ENCODE data around the gene DPYSL4. TPM values are rescaled to one million over a fixed set of nuclear protein-coding genes. Genes with fewer than 3 reads are reported as not detected.

The DPYSL4 gene
- total and polyA plus RNA-seq, 2 experiments from 2014 or later, result 10.6 to 23.9 TPM

DNA sequence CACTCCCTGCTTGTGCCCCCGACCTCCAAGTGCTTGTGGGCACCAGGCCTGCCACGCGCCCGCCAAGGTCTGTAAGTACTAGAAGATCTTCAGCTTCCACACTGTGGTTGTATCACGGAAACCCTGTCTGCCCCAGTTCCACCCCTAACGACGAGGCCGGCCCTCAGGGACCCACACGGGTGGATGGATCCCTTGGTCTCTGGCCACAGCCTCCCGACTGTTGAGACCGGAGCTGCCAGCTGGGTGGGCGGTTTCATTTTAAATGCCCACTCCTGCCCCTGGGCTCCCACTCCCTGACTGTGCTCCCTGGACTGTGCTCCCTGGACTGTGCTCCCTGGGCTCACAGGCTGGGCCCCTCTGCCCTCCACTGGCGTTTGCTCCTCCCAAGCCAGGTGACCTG is 50.1 kb downstream of the DPYSL4 start:
- no peak overlapping the region for H3K4me2 ChIP-seq
- no peak overlapping the region for H2AFZ ChIP-seq
- Mint-ChIP-seq H3K36me3 (ENCODE audit: low read depth) (no peaks in the 10 kb centered on the region), H3K27me3 (ENCODE audit: insufficient read depth, low read depth, poor library complexity) (peaks cover 7% of the 10 kb centered on the region), H3K9me3 (no peaks in the 10 kb centered on the region), H3K27ac (no peak overlapping the region), H3K4me1 (peaks cover 11% of the 10 kb centered on the region), H3K4me3 (no peak overlapping the region)
- H3K4me1 ChIP-seq (ENCODE audit: insufficient read depth), result no peaks in the 10 kb centered on the region
- H3K79me2 ChIP-seq (replicated peaks; ENCODE audit: insufficient read depth), result no peaks in the 10 kb centered on the region
- no peak overlapping the region for H3K27ac ChIP-seq (ENCODE audit: low read depth)
- H3K9me2 ChIP-seq (ENCODE audit: insufficient read depth), result no peaks in the 10 kb centered on the region
- TF ChIP-seq EZH2phosphoT487 (IDR thresholded peaks at IDR 0.05; ENCODE audit: unreplicated experiment) (no peak), NANOG (IDR thresholded peaks at IDR 0.05; ENCODE audit: borderline replicate concordance) (no peak), CREB1 (CRISPR knock-in tag; IDR thresholded peaks at IDR 0.05; ENCODE audit: low read depth) (no peak)
- TF ChIP-seq, protein P1, sequence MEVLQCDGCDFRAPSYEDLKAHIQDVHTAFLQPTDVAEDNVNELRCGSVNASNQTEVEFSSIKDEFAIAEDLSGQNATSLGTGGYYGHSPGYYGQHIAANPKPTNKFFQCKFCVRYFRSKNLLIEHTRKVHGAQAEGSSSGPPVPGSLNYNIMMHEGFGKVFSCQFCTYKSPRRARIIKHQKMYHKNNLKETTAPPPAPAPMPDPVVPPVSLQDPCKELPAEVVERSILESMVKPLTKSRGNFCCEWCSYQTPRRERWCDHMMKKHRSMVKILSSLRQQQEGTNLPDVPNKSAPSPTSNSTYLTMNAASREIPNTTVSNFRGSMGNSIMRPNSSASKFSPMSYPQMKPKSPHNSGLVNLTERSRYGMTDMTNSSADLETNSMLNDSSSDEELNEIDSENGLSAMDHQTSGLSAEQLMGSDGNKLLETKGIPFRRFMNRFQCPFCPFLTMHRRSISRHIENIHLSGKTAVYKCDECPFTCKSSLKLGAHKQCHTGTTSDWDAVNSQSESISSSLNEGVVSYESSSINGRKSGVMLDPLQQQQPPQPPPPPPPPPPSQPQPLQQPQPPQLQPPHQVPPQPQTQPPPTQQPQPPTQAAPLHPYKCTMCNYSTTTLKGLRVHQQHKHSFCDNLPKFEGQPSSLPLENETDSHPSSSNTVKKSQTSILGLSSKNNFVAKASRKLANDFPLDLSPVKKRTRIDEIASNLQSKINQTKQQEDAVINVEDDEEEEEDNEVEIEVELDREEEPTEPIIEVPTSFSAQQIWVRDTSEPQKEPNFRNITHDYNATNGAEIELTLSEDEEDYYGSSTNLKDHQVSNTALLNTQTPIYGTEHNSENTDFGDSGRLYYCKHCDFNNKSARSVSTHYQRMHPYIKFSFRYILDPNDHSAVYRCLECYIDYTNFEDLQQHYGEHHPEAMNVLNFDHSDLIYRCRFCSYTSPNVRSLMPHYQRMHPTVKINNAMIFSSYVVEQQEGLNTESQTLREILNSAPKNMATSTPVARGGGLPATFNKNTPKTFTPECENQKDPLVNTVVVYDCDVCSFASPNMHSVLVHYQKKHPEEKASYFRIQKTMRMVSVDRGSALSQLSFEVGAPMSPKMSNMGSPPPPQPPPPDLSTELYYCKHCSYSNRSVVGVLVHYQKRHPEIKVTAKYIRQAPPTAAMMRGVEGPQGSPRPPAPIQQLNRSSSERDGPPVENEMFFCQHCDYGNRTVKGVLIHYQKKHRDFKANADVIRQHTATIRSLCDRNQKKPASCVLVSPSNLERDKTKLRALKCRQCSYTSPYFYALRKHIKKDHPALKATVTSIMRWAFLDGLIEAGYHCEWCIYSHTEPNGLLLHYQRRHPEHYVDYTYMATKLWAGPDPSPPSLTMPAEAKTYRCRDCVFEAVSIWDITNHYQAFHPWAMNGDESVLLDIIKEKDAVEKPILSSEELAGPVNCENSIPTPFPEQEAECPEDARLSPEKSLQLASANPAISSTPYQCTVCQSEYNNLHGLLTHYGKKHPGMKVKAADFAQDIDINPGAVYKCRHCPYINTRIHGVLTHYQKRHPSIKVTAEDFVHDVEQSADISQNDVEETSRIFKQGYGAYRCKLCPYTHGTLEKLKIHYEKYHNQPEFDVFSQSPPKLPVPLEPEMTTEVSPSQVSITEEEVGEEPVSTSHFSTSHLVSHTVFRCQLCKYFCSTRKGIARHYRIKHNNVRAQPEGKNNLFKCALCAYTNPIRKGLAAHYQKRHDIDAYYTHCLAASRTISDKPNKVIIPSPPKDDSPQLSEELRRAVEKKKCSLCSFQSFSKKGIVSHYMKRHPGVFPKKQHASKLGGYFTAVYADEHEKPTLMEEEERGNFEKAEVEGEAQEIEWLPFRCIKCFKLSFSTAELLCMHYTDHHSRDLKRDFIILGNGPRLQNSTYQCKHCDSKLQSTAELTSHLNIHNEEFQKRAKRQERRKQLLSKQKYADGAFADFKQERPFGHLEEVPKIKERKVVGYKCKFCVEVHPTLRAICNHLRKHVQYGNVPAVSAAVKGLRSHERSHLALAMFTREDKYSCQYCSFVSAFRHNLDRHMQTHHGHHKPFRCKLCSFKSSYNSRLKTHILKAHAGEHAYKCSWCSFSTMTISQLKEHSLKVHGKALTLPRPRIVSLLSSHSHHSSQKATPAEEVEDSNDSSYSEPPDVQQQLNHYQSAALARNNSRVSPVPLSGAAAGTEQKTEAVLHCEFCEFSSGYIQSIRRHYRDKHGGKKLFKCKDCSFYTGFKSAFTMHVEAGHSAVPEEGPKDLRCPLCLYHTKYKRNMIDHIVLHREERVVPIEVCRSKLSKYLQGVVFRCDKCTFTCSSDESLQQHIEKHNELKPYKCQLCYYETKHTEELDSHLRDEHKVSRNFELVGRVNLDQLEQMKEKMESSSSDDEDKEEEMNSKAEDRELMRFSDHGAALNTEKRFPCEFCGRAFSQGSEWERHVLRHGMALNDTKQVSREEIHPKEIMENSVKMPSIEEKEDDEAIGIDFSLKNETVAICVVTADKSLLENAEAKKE (CRISPR knock-in tag; IDR thresholded peaks at IDR 0.05), result no peak
- TF ChIP-seq, protein P2, sequence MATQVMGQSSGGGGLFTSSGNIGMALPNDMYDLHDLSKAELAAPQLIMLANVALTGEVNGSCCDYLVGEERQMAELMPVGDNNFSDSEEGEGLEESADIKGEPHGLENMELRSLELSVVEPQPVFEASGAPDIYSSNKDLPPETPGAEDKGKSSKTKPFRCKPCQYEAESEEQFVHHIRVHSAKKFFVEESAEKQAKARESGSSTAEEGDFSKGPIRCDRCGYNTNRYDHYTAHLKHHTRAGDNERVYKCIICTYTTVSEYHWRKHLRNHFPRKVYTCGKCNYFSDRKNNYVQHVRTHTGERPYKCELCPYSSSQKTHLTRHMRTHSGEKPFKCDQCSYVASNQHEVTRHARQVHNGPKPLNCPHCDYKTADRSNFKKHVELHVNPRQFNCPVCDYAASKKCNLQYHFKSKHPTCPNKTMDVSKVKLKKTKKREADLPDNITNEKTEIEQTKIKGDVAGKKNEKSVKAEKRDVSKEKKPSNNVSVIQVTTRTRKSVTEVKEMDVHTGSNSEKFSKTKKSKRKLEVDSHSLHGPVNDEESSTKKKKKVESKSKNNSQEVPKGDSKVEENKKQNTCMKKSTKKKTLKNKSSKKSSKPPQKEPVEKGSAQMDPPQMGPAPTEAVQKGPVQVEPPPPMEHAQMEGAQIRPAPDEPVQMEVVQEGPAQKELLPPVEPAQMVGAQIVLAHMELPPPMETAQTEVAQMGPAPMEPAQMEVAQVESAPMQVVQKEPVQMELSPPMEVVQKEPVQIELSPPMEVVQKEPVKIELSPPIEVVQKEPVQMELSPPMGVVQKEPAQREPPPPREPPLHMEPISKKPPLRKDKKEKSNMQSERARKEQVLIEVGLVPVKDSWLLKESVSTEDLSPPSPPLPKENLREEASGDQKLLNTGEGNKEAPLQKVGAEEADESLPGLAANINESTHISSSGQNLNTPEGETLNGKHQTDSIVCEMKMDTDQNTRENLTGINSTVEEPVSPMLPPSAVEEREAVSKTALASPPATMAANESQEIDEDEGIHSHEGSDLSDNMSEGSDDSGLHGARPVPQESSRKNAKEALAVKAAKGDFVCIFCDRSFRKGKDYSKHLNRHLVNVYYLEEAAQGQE (IDR thresholded peaks at IDR 0.05; ENCODE audit: unreplicated experiment), result no peak
- H4K20me1 ChIP-seq (replicated peaks; ENCODE audit: insufficient read depth), result no peaks in the 10 kb centered on the region
- no peaks in the 10 kb centered on the region for H3K27me3 ChIP-seq (ENCODE audit: insufficient read depth)
- no peaks in the 10 kb centered on the region for H3K36me3 ChIP-seq (ENCODE audit: insufficient read depth)
- DNase-seq (ENCODE audit: low spot score) (no peak), ATAC-seq (no peak)
- H3K4me3 ChIP-seq, result no peak overlapping the region
- no peaks in the 10 kb centered on the region for H3F3A ChIP-seq (replicated peaks; ENCODE audit: low read depth)

Measured in GM23338 (cell line).